Astrocyte of the cerebellum (primary cell): ENCODE measurements around the gene HMGA1.
A peak's percentile ranks its signal among the peaks of the same experiment; 100 is the strongest.

Experiments used
- DNase-seq: peaks from one replicate; pipeline ENCODE4 v3.0.0-alpha.2; 2011; ENCODE audit warnings: low read depth
- H3K4me3 ChIP-seq: 2 replicates; pipeline ENCODE4 v1.5.1; 2011; ENCODE audit warnings: mild to moderate bottlenecking, low read depth, low read length, moderate library complexity
- CTCF ChIP-seq: IDR thresholded peaks from 2 replicates; pipeline ENCODE4 v1.5.1; 2012; ENCODE audit warnings: low read length, low read depth, moderate library complexity, mild to moderate bottlenecking; ENCODE audit errors: missing control alignments
- in situ Hi-C: cut with HindIII; loops from 2 replicates; pipeline ENCODE4 v1.10.0; 2017; ENCODE audit warnings: low sequenced_read_pairs

The HMGA1 gene

GRCh38 chr6:34223956-34224940 is 12.4 kb upstream of the HMGA1 start:
- H3K4me3 ChIP-seq, result peak overlapping the region; percentile 46
- TF ChIP-seq CTCF, result no peak
- peak; percentile 77 for DNase-seq
- in situ Hi-C loops, result no loop called here

- TF ChIP-seq CTCF, result no peak
- H3K4me3 ChIP-seq, result no peak overlapping the region
- DNase-seq, result no peak
Observed at GRCh38 chr6:34225551-34225950, 11.1 kb upstream of the HMGA1 start.

GRCh38 chr6:34226066-34226465 is 10.6 kb upstream of the HMGA1 start:
- TF ChIP-seq CTCF, result no peak
- in situ Hi-C loops, result no loop called here
- H3K4me3 ChIP-seq, result no peak overlapping the region
- DNase-seq, result no peak

More at GRCh38 chr6:34225551-34225950, 11.1 kb upstream of the HMGA1 start:
- in situ Hi-C loops, result no loop called here

- in situ Hi-C loops, result no loop called here
- DNase-seq, result no peak
- TF ChIP-seq CTCF, result no peak
- H3K4me3 ChIP-seq, result no peak overlapping the region
Observed at GRCh38 chr6:34226731-34227586, 9.7 kb upstream of the HMGA1 start.

- no peak overlapping the region for H3K4me3 ChIP-seq
- TF ChIP-seq CTCF, result no peak
- DNase-seq, result no peak
- in situ Hi-C loops, result no loop called here
Observed at GRCh38 chr6:34227761-34228421, 8.8 kb upstream of the HMGA1 start.

- no peak overlapping the region for H3K4me3 ChIP-seq
- DNase-seq, result no peak
- TF ChIP-seq CTCF, result no peak
- in situ Hi-C loops, result no loop called here
Observed at GRCh38 chr6:34229877-34230276, 6.8 kb upstream of the HMGA1 start.
